H1 (cell line): ENCODE data around the gene DGUOK.

Experiments used
- ASH2L ChIP-seq: fragments of 200-600, 300-600 bp; sonication (generic); IDR thresholded peaks from one replicate; pipeline ENCODE4 v1.7.1; 2017; ENCODE audit warnings: low read length
- CHD2 ChIP-seq: IDR thresholded peaks from 2 replicates; pipeline ENCODE4 v1.6.1; 2012; ENCODE audit warnings: low read length, improper control_type of control experiment
- CREB1 ChIP-seq: IDR thresholded peaks from 2 replicates; pipeline ENCODE4 v1.6.1; 2012; ENCODE audit warnings: inconsistent platforms
- CTCF ChIP-seq, 3 experiments: IDR thresholded peaks; 1 replicate in 2 of 3; 2 replicates in 1 of 3; pipeline versions ENCODE4 v1.5.1 to v1.6.1; 2011; ENCODE audit warnings: low read length in 3 of 3, mild to moderate bottlenecking in 3 of 3, inconsistent platforms in 2 of 3, low read depth in 1 of 3, moderate library complexity in 1 of 3; ENCODE audit not compliant: insufficient read depth in 1 of 3; ENCODE audit errors: control extremely low read depth in 1 of 3
- EP300 ChIP-seq, 2 experiments: IDR thresholded peaks; 1 replicate in 1 of 2; 2 replicates in 1 of 2; pipeline ENCODE4 v1.6.1; 2011 to 2012; ENCODE audit warnings: low read depth in 2 of 2, low read length in 2 of 2, mild to moderate bottlenecking in 2 of 2, borderline replicate concordance in 1 of 2, inconsistent platforms in 1 of 2, moderate library complexity in 1 of 2
- JUND ChIP-seq: IDR thresholded peaks from 2 replicates; pipeline ENCODE4 v1.6.1; 2011; ENCODE audit warnings: mild to moderate bottlenecking, improper control_type of control experiment, low read length
- POLR2AphosphoS5 ChIP-seq: IDR thresholded peaks from 2 replicates; pipeline ENCODE4 v1.6.1; 2011; ENCODE audit warnings: low read depth, low read length
- RAD21 ChIP-seq, 2 experiments: IDR thresholded peaks in 1 of 2; conservative IDR thresholded peaks in 1 of 2; 2 replicates each; pipeline ENCODE4 v1.6.1; 2011; ENCODE audit warnings: low read depth in 2 of 2, low read length in 2 of 2, improper control_type of control experiment in 1 of 2, inconsistent platforms in 1 of 2, mild to moderate bottlenecking in 1 of 2, moderate library complexity in 1 of 2
- SP2 ChIP-seq: IDR thresholded peaks from 2 replicates; pipeline ENCODE4 v1.6.1; 2012; ENCODE audit warnings: mild to moderate bottlenecking, low read length, inconsistent platforms
- TBP ChIP-seq: IDR thresholded peaks from 2 replicates; pipeline ENCODE4 v1.6.1; 2011; ENCODE audit warnings: low read depth, low read length, improper control_type of control experiment
- USF2 ChIP-seq: IDR thresholded peaks from 2 replicates; pipeline ENCODE4 v1.6.1; 2011; ENCODE audit warnings: low read length, improper control_type of control experiment

- TF ChIP-seq SP2 (no peak), USF2 (no peak), JUND (no peak), CREB1 (no peak), CTCF (IDR thresholded peaks at IDR 0.05; ENCODE audit: control extremely low read depth in 1 of 3, insufficient read depth in 1 of 3, low read depth in 1 of 3, low read length in 3 of 3) (no peak), POLR2AphosphoS5 (no peak), RAD21 (IDR thresholded peaks at IDR 0.05 in 1 of 2, conservative IDR thresholded peaks at IDR 0.05 in 1 of 2; ENCODE audit: low read depth in 2 of 2, low read length in 2 of 2) (no peak), EP300 (IDR thresholded peaks at IDR 0.05; ENCODE audit: borderline replicate concordance in 1 of 2, low read depth in 2 of 2, low read length in 2 of 2) (no peak), CHD2 (no peak), ASH2L (no peak), TBP (no peak)
These were observed 19.7 kb upstream of the DGUOK start for GRCh38 chr2:73906847-73907505.
